Calu3 (cell line): ENCODE results near the gene TDRD9. TPM values are rescaled to one million over a fixed set of nuclear protein-coding genes. Genes with fewer than 3 reads are reported as not detected.
A peak's percentile ranks its signal among the peaks of the same experiment; 100 is the strongest.
"Not testable (repeated sequence)": the region's sequence is repeated elsewhere in the genome, so short reads cannot be mapped to it uniquely, and the experiment has no call there.

Experiments used
- BruUV-seq: library from RNA; stranded (reverse); fragments of 400-500 nt; replicated peaks from 2 replicates; lab custom pipeline; 2021; lab: Mats Ljungman, UMichigan
- CTCF ChIA-PET: fragments of 300-600 bp; sonication (Branson Sonifier 250); formaldehyde crosslinking; loops from one replicate; lab custom pipeline; 2022; ENCODE audit warnings: antibody characterized with exemption; lab: Charles Lee
- DNase-seq: peaks from one replicate; pipeline ENCODE4 v3.0.0; 2022
- H3K27ac Mint-ChIP-seq: one replicate; pipeline ENCODE4 v1.8.0; 2022; ENCODE audit warnings: mixed read lengths; ENCODE audit not compliant: unreplicated experiment
- H3K27me3 Mint-ChIP-seq: one replicate; pipeline ENCODE4 v1.8.0; 2022; ENCODE audit warnings: mixed read lengths; ENCODE audit not compliant: unreplicated experiment
- H3K36me3 Mint-ChIP-seq: one replicate; pipeline ENCODE4 v1.8.0; 2022; ENCODE audit warnings: mild to moderate bottlenecking, moderate library complexity, mixed read lengths; ENCODE audit not compliant: insufficient read depth, unreplicated experiment
- H3K4me1 Mint-ChIP-seq: one replicate; pipeline ENCODE4 v1.8.0; 2022; ENCODE audit warnings: mild to moderate bottlenecking, low read depth, mixed read lengths; ENCODE audit not compliant: unreplicated experiment
- H3K4me3 Mint-ChIP-seq: one replicate; pipeline ENCODE4 v1.8.0; 2022; ENCODE audit warnings: mild to moderate bottlenecking, low read depth, moderate library complexity, mixed read lengths; ENCODE audit not compliant: unreplicated experiment
- H3K9me3 Mint-ChIP-seq: one replicate; pipeline ENCODE4 v1.8.0; 2022; ENCODE audit warnings: low read depth, mixed read lengths; ENCODE audit not compliant: unreplicated experiment
- CTCF ChIP-seq: fragments of 200-600 bp; IDR thresholded peaks from one replicate; pipeline ENCODE4 v1.8.0; 2022; ENCODE audit warnings: antibody characterized with exemption; ENCODE audit not compliant: unreplicated experiment
- intact Hi-C: fragments of 100-400 bp; cut with micrococcal nuclease; formaldehyde crosslinking; loops from one replicate; pipeline ENCODE4 v1.10.0; 2022; ENCODE audit not compliant: unreplicated experiment
- total RNA-seq: library from RNA; stranded (reverse); gene quantifications from 2 replicates; pipeline ENCODE4 v1.2.3, GENCODE V29; 2022

The TDRD9 gene
- total RNA-seq, 1 experiment from 2014 or later: not detected

GRCh38 chr14:103910984-103911383, 17.3 kb upstream of the TDRD9 start:
- H3K4me1 Mint-ChIP-seq: peaks cover 9% of the 10 kb centered on the region
- H3K4me3 Mint-ChIP-seq: no peak overlapping the region
- no TSS peak for BruUV-seq
- CTCF ChIA-PET: interaction anchor here (1.0 to 1.8 kb wide), 8 partner anchors 9 to 104 kb away, joined by 3 to 23 read pairs (median 4); a partner anchor contains a TSS
- no peak overlapping the region for H3K27ac Mint-ChIP-seq
- H3K9me3 Mint-ChIP-seq: no peaks in the 10 kb centered on the region
- peaks cover 18% of the 10 kb centered on the region for H3K36me3 Mint-ChIP-seq
- TF ChIP-seq CTCF: no peak
- DNase-seq: no peak
- intact Hi-C loops: loop anchor here (1.0 kb wide), 2 partner anchors 86 to 103 kb away; no protein-coding TSS in a partner anchor
- no peaks in the 10 kb centered on the region for H3K27me3 Mint-ChIP-seq

GRCh38 chr14:103915616-103916015, 12.6 kb upstream of the TDRD9 start:
- H3K36me3 Mint-ChIP-seq: peaks cover 23% of the 10 kb centered on the region
- CTCF ChIA-PET: interaction anchor here (1.3 kb wide), 1 partner anchor 90 kb away, joined by 3 read pairs; no protein-coding TSS in a partner anchor
- no peak for DNase-seq
- no peaks in the 10 kb centered on the region for H3K27me3 Mint-ChIP-seq
- H3K4me1 Mint-ChIP-seq: peaks cover under 1% of the 10 kb centered on the region
- BruUV-seq: no TSS peak
- H3K27ac Mint-ChIP-seq: no peak overlapping the region
- no peak overlapping the region for H3K4me3 Mint-ChIP-seq
- H3K9me3 Mint-ChIP-seq: no peaks in the 10 kb centered on the region
- intact Hi-C loops: no loop called here
- TF ChIP-seq CTCF: no peak

- H3K4me1 Mint-ChIP-seq: no peaks in the 10 kb centered on the region
- no peak for TF ChIP-seq CTCF
- no TSS peak for BruUV-seq
- no peaks in the 10 kb centered on the region for H3K27me3 Mint-ChIP-seq
- no peaks in the 10 kb centered on the region for H3K9me3 Mint-ChIP-seq
- no peak overlapping the region for H3K4me3 Mint-ChIP-seq
- CTCF ChIA-PET: interaction anchor here (1.3 kb wide), 1 partner anchor 91 kb away, joined by 3 read pairs; no protein-coding TSS in a partner anchor
- intact Hi-C loops: no loop called here
- DNase-seq: no peak
- peaks cover 33% of the 10 kb centered on the region for H3K36me3 Mint-ChIP-seq
- no peak overlapping the region for H3K27ac Mint-ChIP-seq
Measured at GRCh38 chr14:103916636-103917262, 11.5 kb upstream of the TDRD9 start.

- Mint-ChIP-seq H3K36me3 (peaks cover 20% of the 10 kb centered on the region), H3K4me3 (peak overlapping the region; percentile 89), H3K27ac (peak overlapping the region; percentile 71), H3K4me1 (no peaks in the 10 kb centered on the region), H3K9me3 (no peaks in the 10 kb centered on the region), H3K27me3 (no peaks in the 10 kb centered on the region)
- CTCF ChIA-PET: interaction anchor here (0.6 to 1.4 kb wide), 3 partner anchors 10 to 515 kb away, joined by 3 to 6 read pairs (median 4); no protein-coding TSS in a partner anchor
- DNase-seq: peak; percentile 97
- BruUV-seq: TSS peak; percentile 83
- intact Hi-C loops: loop anchor here (5.0 kb wide), 1 partner anchor 86 kb away; no protein-coding TSS in a partner anchor
- peak; percentile 90 for TF ChIP-seq CTCF
Measured at GRCh38 chr14:103920981-103921854, 7.0 kb upstream of the TDRD9 start.

GRCh38 chr14:103921855-103922200, 6.4 kb upstream of the TDRD9 start:
- DNase-seq, BruUV-seq, H3K4me1 Mint-ChIP-seq, H3K27ac Mint-ChIP-seq, H3K9me3 Mint-ChIP-seq, H3K27me3 Mint-ChIP-seq: not testable (repeated sequence)
- Mint-ChIP-seq H3K4me3 (peak overlapping the region; percentile 89), H3K36me3 (peaks cover 20% of the 10 kb centered on the region)
- intact Hi-C loops: loop anchor here (5.0 kb wide), 1 partner anchor 85 kb away; no protein-coding TSS in a partner anchor
- CTCF ChIA-PET: interaction anchor here (0.6 to 1.4 kb wide), 3 partner anchors 11 to 515 kb away, joined by 3 to 6 read pairs (median 4); no protein-coding TSS in a partner anchor
